Cardiac muscle cell (in vitro differentiated cells and primary cell): ENCODE results near the gene SPOP. TPM values are rescaled to one million over a fixed set of nuclear protein-coding genes. Genes with fewer than 3 reads are reported as not detected.
A peak's percentile ranks its signal among the peaks of the same experiment; 100 is the strongest.

Experiments used
- DNase-seq, 2 donors: peaks; one replicate each; pipeline versions ENCODE4 v3.0.0 to v3.0.0-alpha.2; 2010 to 2017; ENCODE audit warnings: low read depth in 1 of 2, low spot score in 1 of 2
- H3K27ac ChIP-seq: fragments of 200-600 bp; sonication (generic); 2 replicates; pipeline ENCODE4 v1.5.1; 2016
- H3K27me3 ChIP-seq: fragments of 200-600 bp; sonication (generic); 2 replicates; pipeline ENCODE4 v1.6.0; 2016; ENCODE audit warnings: control low read depth
- H3K36me3 ChIP-seq: fragments of 200-600 bp; sonication (generic); 2 replicates; pipeline ENCODE4 v1.5.1; 2016; ENCODE audit warnings: control low read depth
- H3K4me1 ChIP-seq: fragments of 200-600 bp; sonication (generic); 2 replicates; pipeline ENCODE4 v1.8.1; 2017; ENCODE audit warnings: low read depth, mild to moderate bottlenecking, mixed run types
- H3K4me3 ChIP-seq: fragments of 200-600 bp; sonication (generic); 2 replicates; pipeline ENCODE4 v1.5.1; 2016; ENCODE audit warnings: mild to moderate bottlenecking
- H3K9me3 ChIP-seq: fragments of 200-600 bp; sonication (generic); 2 replicates; pipeline ENCODE4 v1.5.1; 2017; ENCODE audit warnings: low read depth, mild to moderate bottlenecking, control low read depth
- CTCF ChIP-seq: IDR thresholded peaks from 2 replicates; pipeline ENCODE4 v1.5.1; 2012; ENCODE audit warnings: low read depth, mild to moderate bottlenecking, low read length
- polyA plus RNA-seq: library from polyadenylated mRNA; unstranded; fragments of >200 nt; fragmentation: Nextera tagmentation; extraction: Ambion mirVana; gene quantifications from 2 replicates; pipeline ENCODE4 v1.2.1, GENCODE V29; 2016
- total RNA-seq: library from RNA; depleted of rRNA; stranded (reverse); fragments of >200 nt; gene quantifications from 2 replicates; pipeline ENCODE4 v1.2.3, GENCODE V29; 2016

The SPOP gene
- total and polyA plus RNA-seq, 2 experiments from 2014 or later = 54.4 to 111 TPM

DNA sequence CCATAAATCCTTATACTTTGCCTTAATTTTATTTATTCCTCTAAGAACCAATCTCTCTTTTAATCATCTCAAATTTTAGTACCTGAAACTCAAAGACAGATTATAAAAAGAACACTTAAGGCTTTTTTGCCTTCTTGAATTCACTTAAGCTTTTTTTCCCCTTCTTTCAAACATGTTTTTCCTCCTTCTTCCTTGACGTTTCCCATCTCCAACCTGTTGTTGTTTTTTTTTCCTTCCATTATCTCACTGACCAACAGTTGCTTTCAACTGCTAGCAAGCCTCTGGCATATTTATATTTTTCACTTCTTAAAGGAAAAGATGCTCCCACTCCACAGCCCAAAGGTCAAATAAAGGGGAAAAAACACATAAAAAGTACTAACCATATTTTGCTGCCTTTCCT lies 32.2 kb downstream of the SPOP start:
- Histone ChIP-seq H3K27ac (peak overlapping the region; percentile 22), H3K27me3 (no peaks in the 10 kb centered on the region), H3K4me1 (peaks cover 21% of the 10 kb centered on the region), H3K9me3 (no peaks in the 10 kb centered on the region), H3K4me3 (no peak overlapping the region), H3K36me3 (no peaks in the 10 kb centered on the region)
- DNase-seq = no peak
- TF ChIP-seq CTCF = no peak

DNA sequence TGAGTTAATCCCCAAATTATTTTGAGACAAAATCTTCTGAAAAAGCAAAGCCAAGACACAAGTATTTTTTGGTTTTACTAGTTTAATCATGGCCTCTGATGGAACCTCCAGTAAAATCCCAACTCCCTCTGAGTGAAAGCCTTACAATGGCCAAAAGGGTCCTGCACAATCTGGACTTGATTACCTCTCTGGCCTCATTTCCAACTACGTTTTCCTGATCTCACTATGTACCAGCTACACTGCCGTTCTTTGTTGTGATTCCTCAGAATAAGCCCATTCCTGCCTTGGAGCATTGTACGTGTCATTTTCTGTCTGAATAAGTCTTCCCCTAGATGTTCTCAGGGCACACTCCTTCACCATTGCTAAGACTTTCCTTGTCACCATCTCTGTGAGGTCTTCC lies 37.3 kb downstream of the SPOP start:
- Histone ChIP-seq H3K36me3 (no peaks in the 10 kb centered on the region), H3K27ac (no peak overlapping the region), H3K4me1 (no peaks in the 10 kb centered on the region), H3K27me3 (no peaks in the 10 kb centered on the region), H3K9me3 (no peaks in the 10 kb centered on the region), H3K4me3 (no peak overlapping the region)
- no peak for TF ChIP-seq CTCF
- DNase-seq = no peak

DNA sequence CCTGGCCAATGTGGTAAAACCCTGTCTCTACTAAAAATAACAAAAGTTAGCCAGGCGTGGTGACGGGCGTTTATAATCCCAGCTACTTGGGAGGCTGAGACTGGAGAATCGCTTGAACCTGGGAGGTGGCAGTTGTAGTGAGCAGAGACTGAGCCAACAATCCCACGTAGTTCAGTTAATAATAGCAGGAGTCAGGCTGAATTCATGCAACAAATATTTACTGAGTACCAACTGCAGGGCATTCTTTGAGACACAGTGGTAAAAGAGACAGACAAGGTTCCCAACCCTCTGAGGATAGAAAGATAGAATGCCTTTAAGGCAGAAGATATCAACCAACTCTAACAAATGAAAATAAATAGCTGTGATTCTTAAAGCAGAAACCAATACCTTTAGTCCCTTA lies 39.1 kb downstream of the SPOP start:
- no peaks in the 10 kb centered on the region for H3K27me3 ChIP-seq
- no peak for DNase-seq
- no peaks in the 10 kb centered on the region for H3K9me3 ChIP-seq
- H3K4me3 ChIP-seq = no peak overlapping the region
- H3K36me3 ChIP-seq = no peaks in the 10 kb centered on the region
- H3K27ac ChIP-seq = no peak overlapping the region
- H3K4me1 ChIP-seq = peaks cover 9% of the 10 kb centered on the region
- TF ChIP-seq CTCF = no peak

GRCh38 chr17:49637739-49638138 lies 40.2 kb downstream of the SPOP start:
- DNase-seq = no peak
- no peak for TF ChIP-seq CTCF
- Histone ChIP-seq H3K4me1 (peaks cover 20% of the 10 kb centered on the region), H3K36me3 (no peaks in the 10 kb centered on the region), H3K27ac (no peak overlapping the region), H3K27me3 (no peaks in the 10 kb centered on the region), H3K9me3 (no peaks in the 10 kb centered on the region), H3K4me3 (no peak overlapping the region)

GRCh38 chr17:49637050-49637449 lies 40.8 kb downstream of the SPOP start:
- H3K9me3 ChIP-seq = no peaks in the 10 kb centered on the region
- no peaks in the 10 kb centered on the region for H3K36me3 ChIP-seq
- DNase-seq = peak in 1 of 2 donors; percentile 22
- TF ChIP-seq CTCF = no peak
- H3K27ac ChIP-seq = no peak overlapping the region
- no peak overlapping the region for H3K4me3 ChIP-seq
- H3K4me1 ChIP-seq = peaks cover 27% of the 10 kb centered on the region
- H3K27me3 ChIP-seq = no peaks in the 10 kb centered on the region

DNA sequence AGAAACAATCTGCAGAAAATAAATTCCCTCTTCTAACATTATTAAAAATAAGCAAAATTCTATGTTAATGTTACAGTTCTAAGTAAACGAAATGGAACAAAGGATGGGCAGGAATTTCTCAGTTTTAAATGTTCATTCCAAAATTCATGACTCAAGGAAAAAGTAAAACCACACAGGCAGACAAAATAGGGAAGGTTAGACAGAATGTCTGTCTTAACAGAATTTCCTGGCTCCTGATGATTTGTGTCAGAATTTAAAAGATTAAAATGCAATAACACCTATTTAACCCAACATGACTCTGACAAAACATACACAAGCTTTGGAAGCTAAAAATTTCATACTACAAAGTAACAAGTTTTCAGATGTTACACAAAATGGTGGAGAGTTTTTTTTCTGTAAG lies 42.8 kb downstream of the SPOP start:
- no peaks in the 10 kb centered on the region for H3K27me3 ChIP-seq
- TF ChIP-seq CTCF = no peak
- H3K27ac ChIP-seq = peak overlapping the region; percentile 85

More for the DNA sequence above, 42.8 kb downstream of the SPOP start:
- no peak for DNase-seq
- Histone ChIP-seq H3K4me3 (no peak overlapping the region), H3K4me1 (peaks cover 31% of the 10 kb centered on the region), H3K9me3 (no peaks in the 10 kb centered on the region), H3K36me3 (no peaks in the 10 kb centered on the region)
